ENCODE data around the gene NR3C2.

DNA sequence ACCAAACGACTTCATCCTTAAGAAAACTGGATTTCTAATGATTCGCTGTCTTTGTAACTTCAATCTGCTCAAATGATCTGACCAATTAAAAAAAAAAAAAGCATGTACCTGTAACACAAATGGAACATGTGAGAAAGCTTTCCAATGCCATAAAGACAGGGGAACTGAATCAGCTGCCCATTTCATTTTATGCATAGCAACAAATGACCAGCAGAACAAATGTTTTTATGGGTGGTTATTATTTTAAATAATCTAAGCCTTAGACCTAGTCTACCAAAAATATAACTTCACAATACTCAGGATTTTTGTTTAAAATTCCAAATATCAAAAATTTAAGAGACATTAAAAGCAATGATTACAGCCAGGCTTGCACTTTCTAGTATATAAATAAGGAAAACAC is 145.7 kb downstream of the NR3C2 start:
- TF ChIP-seq EZH2phosphoT487 (IDR thresholded peaks at IDR 0.05; ENCODE audit: borderline replicate concordance, low read depth) (no peak), POLR2AphosphoS5 (IDR thresholded peaks at IDR 0.05; ENCODE audit: low read depth, low read length) (no peak), SIN3A (IDR thresholded peaks at IDR 0.05; ENCODE audit: borderline replicate concordance, low read depth, low read length) (no peak), TEAD4 (IDR thresholded peaks at IDR 0.05; ENCODE audit: borderline replicate concordance, insufficient read depth) (no peak), TAF1 (IDR thresholded peaks at IDR 0.05; ENCODE audit: borderline replicate concordance, low read depth, low read length) (no peak), MXI1 (IDR thresholded peaks at IDR 0.05; ENCODE audit: low read depth, low read length) (no peak), FOXJ3 (CRISPR knock-in tag; IDR thresholded peaks at IDR 0.05) (no peak), RAD21 (IDR thresholded peaks at IDR 0.05; ENCODE audit: low read length) (no peak), YY1 (IDR thresholded peaks at IDR 0.05; ENCODE audit: low read depth) (no peak), RFX5 (IDR thresholded peaks at IDR 0.05; ENCODE audit: low read length) (peak; percentile 74; the same call in 1 of the 2 replicates)
- TF ChIP-seq, protein P1, sequence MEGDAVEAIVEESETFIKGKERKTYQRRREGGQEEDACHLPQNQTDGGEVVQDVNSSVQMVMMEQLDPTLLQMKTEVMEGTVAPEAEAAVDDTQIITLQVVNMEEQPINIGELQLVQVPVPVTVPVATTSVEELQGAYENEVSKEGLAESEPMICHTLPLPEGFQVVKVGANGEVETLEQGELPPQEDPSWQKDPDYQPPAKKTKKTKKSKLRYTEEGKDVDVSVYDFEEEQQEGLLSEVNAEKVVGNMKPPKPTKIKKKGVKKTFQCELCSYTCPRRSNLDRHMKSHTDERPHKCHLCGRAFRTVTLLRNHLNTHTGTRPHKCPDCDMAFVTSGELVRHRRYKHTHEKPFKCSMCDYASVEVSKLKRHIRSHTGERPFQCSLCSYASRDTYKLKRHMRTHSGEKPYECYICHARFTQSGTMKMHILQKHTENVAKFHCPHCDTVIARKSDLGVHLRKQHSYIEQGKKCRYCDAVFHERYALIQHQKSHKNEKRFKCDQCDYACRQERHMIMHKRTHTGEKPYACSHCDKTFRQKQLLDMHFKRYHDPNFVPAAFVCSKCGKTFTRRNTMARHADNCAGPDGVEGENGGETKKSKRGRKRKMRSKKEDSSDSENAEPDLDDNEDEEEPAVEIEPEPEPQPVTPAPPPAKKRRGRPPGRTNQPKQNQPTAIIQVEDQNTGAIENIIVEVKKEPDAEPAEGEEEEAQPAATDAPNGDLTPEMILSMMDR (IDR thresholded peaks at IDR 0.05): no peak
- TF ChIP-seq, protein P2, sequence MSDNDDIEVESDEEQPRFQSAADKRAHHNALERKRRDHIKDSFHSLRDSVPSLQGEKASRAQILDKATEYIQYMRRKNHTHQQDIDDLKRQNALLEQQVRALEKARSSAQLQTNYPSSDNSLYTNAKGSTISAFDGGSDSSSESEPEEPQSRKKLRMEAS (IDR thresholded peaks at IDR 0.05; ENCODE audit: low read depth): no peak
- TF ChIP-seq, protein P3, sequence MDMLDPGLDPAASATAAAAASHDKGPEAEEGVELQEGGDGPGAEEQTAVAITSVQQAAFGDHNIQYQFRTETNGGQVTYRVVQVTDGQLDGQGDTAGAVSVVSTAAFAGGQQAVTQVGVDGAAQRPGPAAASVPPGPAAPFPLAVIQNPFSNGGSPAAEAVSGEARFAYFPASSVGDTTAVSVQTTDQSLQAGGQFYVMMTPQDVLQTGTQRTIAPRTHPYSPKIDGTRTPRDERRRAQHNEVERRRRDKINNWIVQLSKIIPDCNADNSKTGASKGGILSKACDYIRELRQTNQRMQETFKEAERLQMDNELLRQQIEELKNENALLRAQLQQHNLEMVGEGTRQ (IDR thresholded peaks at IDR 0.05; ENCODE audit: borderline replicate concordance, low read depth, low read length): no peak
- TF ChIP-seq, protein P4, sequence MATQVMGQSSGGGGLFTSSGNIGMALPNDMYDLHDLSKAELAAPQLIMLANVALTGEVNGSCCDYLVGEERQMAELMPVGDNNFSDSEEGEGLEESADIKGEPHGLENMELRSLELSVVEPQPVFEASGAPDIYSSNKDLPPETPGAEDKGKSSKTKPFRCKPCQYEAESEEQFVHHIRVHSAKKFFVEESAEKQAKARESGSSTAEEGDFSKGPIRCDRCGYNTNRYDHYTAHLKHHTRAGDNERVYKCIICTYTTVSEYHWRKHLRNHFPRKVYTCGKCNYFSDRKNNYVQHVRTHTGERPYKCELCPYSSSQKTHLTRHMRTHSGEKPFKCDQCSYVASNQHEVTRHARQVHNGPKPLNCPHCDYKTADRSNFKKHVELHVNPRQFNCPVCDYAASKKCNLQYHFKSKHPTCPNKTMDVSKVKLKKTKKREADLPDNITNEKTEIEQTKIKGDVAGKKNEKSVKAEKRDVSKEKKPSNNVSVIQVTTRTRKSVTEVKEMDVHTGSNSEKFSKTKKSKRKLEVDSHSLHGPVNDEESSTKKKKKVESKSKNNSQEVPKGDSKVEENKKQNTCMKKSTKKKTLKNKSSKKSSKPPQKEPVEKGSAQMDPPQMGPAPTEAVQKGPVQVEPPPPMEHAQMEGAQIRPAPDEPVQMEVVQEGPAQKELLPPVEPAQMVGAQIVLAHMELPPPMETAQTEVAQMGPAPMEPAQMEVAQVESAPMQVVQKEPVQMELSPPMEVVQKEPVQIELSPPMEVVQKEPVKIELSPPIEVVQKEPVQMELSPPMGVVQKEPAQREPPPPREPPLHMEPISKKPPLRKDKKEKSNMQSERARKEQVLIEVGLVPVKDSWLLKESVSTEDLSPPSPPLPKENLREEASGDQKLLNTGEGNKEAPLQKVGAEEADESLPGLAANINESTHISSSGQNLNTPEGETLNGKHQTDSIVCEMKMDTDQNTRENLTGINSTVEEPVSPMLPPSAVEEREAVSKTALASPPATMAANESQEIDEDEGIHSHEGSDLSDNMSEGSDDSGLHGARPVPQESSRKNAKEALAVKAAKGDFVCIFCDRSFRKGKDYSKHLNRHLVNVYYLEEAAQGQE (IDR thresholded peaks at IDR 0.05; ENCODE audit: low read depth, low read length): no peak

Data from SK-N-SH (cell line).